ENCODE data around the gene RASA2. TPM values are rescaled to one million over a fixed set of nuclear protein-coding genes. Genes with fewer than 3 reads are reported as not detected.

Gene RASA2
- total and polyA plus RNA-seq, 9 of the 15 experiments (the other 6 are each of a cell fraction or from before 2014, with no cell fraction given) = 2.0 to 12.8 (median 9.5) TPM

GRCh38 chr3:141486746-141487520 lies at the start of gene RASA2 (continued):
- no peak for TF ChIP-seq CHD7 (IDR thresholded peaks at IDR 0.05; ENCODE audit: low read depth, low read length)
- TF ChIP-seq MLX (CRISPR knock-in tag; conservative IDR thresholded peaks at IDR 0.05) = no peak
- no peak for TF ChIP-seq ZBTB43 (CRISPR knock-in tag; IDR thresholded peaks at IDR 0.05)
- no peak for TF ChIP-seq THRB (CRISPR knock-in tag; conservative IDR thresholded peaks at IDR 0.05)
- no peak for TF ChIP-seq ETS2 (tag; IDR thresholded peaks at IDR 0.05; ENCODE audit: borderline replicate concordance, poor library complexity, severe bottlenecking)
- no peak for TF ChIP-seq ZNF121 (CRISPR knock-in tag; conservative IDR thresholded peaks at IDR 0.05)
- no peak for TF ChIP-seq CTCFL (IDR thresholded peaks at IDR 0.05; ENCODE audit: borderline replicate concordance, insufficient read depth, low read depth, low read length, poor library complexity, severe bottlenecking)

All from K562 (cell line).